HCT116 (cell line): Measurements from ENCODE around the gene RASL12. TPM values are rescaled to one million over a fixed set of nuclear protein-coding genes. Genes with fewer than 3 reads are reported as not detected.

Experiments
- ATAC-seq: fragments of 200-7000 bp; cut with Tn5 transposase; 2 replicates; pipeline ENCODE4 v1.9.1; 2020; ENCODE audit warnings: mild to moderate bottlenecking, moderate library complexity
- BruUV-seq: library from RNA; stranded (reverse); fragments of 400-500 nt; replicated peaks from 2 replicates; lab custom pipeline; 2021; lab: Mats Ljungman, UMichigan
- CTCF ChIA-PET: fragments of 300-600 bp; sonication (Branson Sonifier 250); formaldehyde crosslinking; loops from one replicate; lab custom pipeline; 2021; ENCODE audit warnings: antibody characterized with exemption; lab: Charles Lee
- POLR2A ChIA-PET: fragments of 300-600, 350-600 bp; sonication (Branson Sonifier 250); formaldehyde crosslinking; loops from one replicate; lab custom pipeline; 2021; ENCODE audit warnings: antibody characterized with exemption; lab: Charles Lee
- RAD21 ChIA-PET, 2 experiments: fragments of 300-600 bp; sonication (Branson Sonifier 250); formaldehyde crosslinking; loops; one replicate each; lab custom pipeline; 2023; ENCODE audit warnings: low total read pairs in 2 of 2; ENCODE audit not compliant: uncharacterized antibody in 2 of 2, unreplicated experiment in 2 of 2, low non-redundant PET in 1 of 2; lab: Charles Lee
- DNase-seq: peaks from one replicate; pipeline ENCODE4 v3.0.0-alpha.2; 2010; ENCODE audit warnings: low read depth, low spot score
- H2AFZ ChIP-seq: fragments of 200-600 bp; shearing (Covaris generic), sonication (generic); 2 replicates; pipeline ENCODE4 v1.6.1; 2017; ENCODE audit warnings: low read depth, mixed run types, mixed read lengths, antibody characterized with exemption, low read length; ENCODE audit not compliant: poor library complexity, severe bottlenecking
- H3K27ac ChIP-seq: 2 replicates; pipeline ENCODE4 v1.5.1; 2012; ENCODE audit warnings: low read depth, low read length
- H3K27me3 ChIP-seq: fragments of 200-600 bp; sonication (generic); 2 replicates; pipeline ENCODE4 v1.6.1; 2016; ENCODE audit warnings: mixed run types, low read length, mixed read lengths; ENCODE audit not compliant: insufficient read depth
- H3K36me3 ChIP-seq, 2 experiments: fragments of 200-500 bp in 1 of 2; fragments of 200-600 bp in 1 of 2; sonication (Bioruptor generic) in 1 of 2; sonication (generic) in 1 of 2; 2 replicates each; pipeline versions ENCODE4 v1.5.1 to v1.6.1; 2014 to 2016; ENCODE audit warnings: low read length in 2 of 2, inconsistent platforms in 1 of 2, mixed read lengths in 1 of 2, mixed run types in 1 of 2; ENCODE audit not compliant: insufficient read depth in 2 of 2, control insufficient read depth in 1 of 2
- H3K4me1 ChIP-seq, 2 experiments: fragments of 200-600 bp in 1 of 2; sonication (generic) in 1 of 2; 2 replicates each; pipeline versions ENCODE4 v1.5.1 to v1.6.1; 2012 to 2017; ENCODE audit warnings: low read length in 2 of 2, inconsistent platforms in 1 of 2, mild to moderate bottlenecking in 1 of 2, mixed read lengths in 1 of 2, mixed run types in 1 of 2, moderate library complexity in 1 of 2; ENCODE audit not compliant: insufficient read depth in 2 of 2, control insufficient read depth in 1 of 2
- H3K4me2 ChIP-seq: fragments of 200-600 bp; sonication (generic); 2 replicates; pipeline ENCODE4 v1.6.1; 2017; ENCODE audit warnings: mixed run types, low read length, mixed read lengths
- H3K4me3 ChIP-seq, 2 experiments: fragments of 200-600 bp in 1 of 2; sonication (generic) in 1 of 2; replicated peaks in 1 of 2; 2 replicates each; pipeline ENCODE4 v1.5.1; 2011 to 2016; ENCODE audit warnings: low read length in 2 of 2, control low read depth in 1 of 2, low read depth in 1 of 2, mild to moderate bottlenecking in 1 of 2, mixed read lengths in 1 of 2, mixed run types in 1 of 2
- H3K79me2 ChIP-seq: fragments of 200-600 bp; sonication (generic); 2 replicates; pipeline ENCODE4 v1.6.1; 2017; ENCODE audit warnings: mild to moderate bottlenecking, mixed run types, low read length, moderate library complexity, mixed read lengths; ENCODE audit not compliant: insufficient read depth
- H3K9ac ChIP-seq: fragments of 200-600 bp; sonication (generic); 2 replicates; pipeline ENCODE4 v1.6.1; 2016; ENCODE audit warnings: low read length, mixed read lengths
- H3K9me2 ChIP-seq: fragments of 200-600 bp; sonication (generic), shearing (Covaris generic); 2 replicates; pipeline ENCODE4 v1.6.1; 2017; ENCODE audit warnings: mixed run types, mild to moderate bottlenecking, moderate library complexity; ENCODE audit not compliant: insufficient read depth
- H3K9me3 ChIP-seq, 2 experiments: fragments of 200-500 bp in 1 of 2; fragments of 200-600 bp in 1 of 2; sonication (Bioruptor generic) in 1 of 2; sonication (generic) in 1 of 2; 2 replicates each; pipeline ENCODE4 v1.6.1; 2014 to 2017; ENCODE audit warnings: low read length in 2 of 2, mixed read lengths in 2 of 2, inconsistent platforms in 1 of 2, low read depth in 1 of 2, mild to moderate bottlenecking in 1 of 2, mixed run types in 1 of 2, moderate library complexity in 1 of 2; ENCODE audit not compliant: control insufficient read depth in 1 of 2, insufficient read depth in 1 of 2
- H4K20me1 ChIP-seq: fragments of 200-600 bp; sonication (generic), shearing (Covaris generic); 2 replicates; pipeline ENCODE4 v1.6.1; 2017; ENCODE audit warnings: mixed run types, mild to moderate bottlenecking, moderate library complexity; ENCODE audit not compliant: insufficient read depth
- CBX3 ChIP-seq: IDR thresholded peaks from 2 replicates; pipeline ENCODE4 v1.6.1; 2012; ENCODE audit warnings: low read depth
- CEBPB ChIP-seq: IDR thresholded peaks from 2 replicates; pipeline ENCODE4 v1.6.1; 2012; ENCODE audit warnings: low read depth
- EGR1 ChIP-seq: IDR thresholded peaks from 2 replicates; pipeline ENCODE4 v1.6.1; 2012; ENCODE audit warnings: low read depth
- ELF1 ChIP-seq: IDR thresholded peaks from 2 replicates; pipeline ENCODE4 v1.6.1; 2012; ENCODE audit warnings: low read depth, borderline replicate concordance
- EZH2 ChIP-seq: fragments of 200-600 bp; sonication (generic); IDR thresholded peaks from 2 replicates; pipeline ENCODE4 v1.6.1; 2017; ENCODE audit warnings: antibody characterized with exemption, mixed run types
- EZH2phosphoT487 ChIP-seq: fragments of 200-600 bp; IDR thresholded peaks from 2 replicates; pipeline ENCODE4 v1.6.1; 2018; ENCODE audit warnings: antibody characterized with exemption, borderline replicate concordance
- FOSL1 ChIP-seq: IDR thresholded peaks from 2 replicates; pipeline ENCODE4 v1.6.1; 2012; ENCODE audit warnings: low read depth
- POLR2A ChIP-seq: IDR thresholded peaks from 2 replicates; pipeline ENCODE4 v1.7.0; 2011; ENCODE audit warnings: borderline replicate concordance; ENCODE audit not compliant: insufficient read depth, insufficient read length; ENCODE audit errors: extremely low read depth
- POLR2AphosphoS5 ChIP-seq: IDR thresholded peaks from 2 replicates; pipeline ENCODE4 v1.6.1; 2011; ENCODE audit warnings: mild to moderate bottlenecking, low read depth, low read length, moderate library complexity
- SP1 ChIP-seq: IDR thresholded peaks from 2 replicates; pipeline ENCODE4 v1.6.1; 2012; ENCODE audit warnings: low read depth
- SRF ChIP-seq: IDR thresholded peaks from 2 replicates; pipeline ENCODE4 v1.6.1; 2012; ENCODE audit warnings: low read depth
- TCF7L2 ChIP-seq: IDR thresholded peaks from 2 replicates; pipeline ENCODE4 v1.7.0; 2011; ENCODE audit warnings: borderline replicate concordance, inconsistent platforms; ENCODE audit not compliant: insufficient read depth, insufficient read length; ENCODE audit errors: extremely low read depth
- YY1 ChIP-seq: IDR thresholded peaks from 2 replicates; pipeline ENCODE4 v1.6.1; 2011; ENCODE audit warnings: low read length, low read depth, moderate library complexity, mild to moderate bottlenecking; ENCODE audit not compliant: insufficient replicate concordance; ENCODE audit errors: extremely low read depth
- ZFX ChIP-seq: fragments of 450-650 bp; IDR thresholded peaks from 2 replicates; pipeline ENCODE4 v1.6.1; 2017
- intact Hi-C: fragments of 100-400 bp; cut with micrococcal nuclease; formaldehyde crosslinking; loops from 2 replicates; pipeline ENCODE4 v1.10.0; 2022
- total RNA-seq: library from RNA; stranded (reverse); gene quantifications from one replicate; pipeline ENCODE4 v1.2.1, GENCODE V29; 2021; ENCODE audit not compliant: unreplicated experiment
- TF ChIP-seq, protein P1 (sequence below): IDR thresholded peaks from 2 replicates; pipeline ENCODE4 v1.6.1; 2012
- TF ChIP-seq, protein P2 (sequence below): IDR thresholded peaks from 2 replicates; pipeline ENCODE4 v1.6.1; 2012; ENCODE audit warnings: low read depth

Gene RASL12
- total RNA-seq, 1 experiment from 2014 or later, result 0.25 TPM

DNA sequence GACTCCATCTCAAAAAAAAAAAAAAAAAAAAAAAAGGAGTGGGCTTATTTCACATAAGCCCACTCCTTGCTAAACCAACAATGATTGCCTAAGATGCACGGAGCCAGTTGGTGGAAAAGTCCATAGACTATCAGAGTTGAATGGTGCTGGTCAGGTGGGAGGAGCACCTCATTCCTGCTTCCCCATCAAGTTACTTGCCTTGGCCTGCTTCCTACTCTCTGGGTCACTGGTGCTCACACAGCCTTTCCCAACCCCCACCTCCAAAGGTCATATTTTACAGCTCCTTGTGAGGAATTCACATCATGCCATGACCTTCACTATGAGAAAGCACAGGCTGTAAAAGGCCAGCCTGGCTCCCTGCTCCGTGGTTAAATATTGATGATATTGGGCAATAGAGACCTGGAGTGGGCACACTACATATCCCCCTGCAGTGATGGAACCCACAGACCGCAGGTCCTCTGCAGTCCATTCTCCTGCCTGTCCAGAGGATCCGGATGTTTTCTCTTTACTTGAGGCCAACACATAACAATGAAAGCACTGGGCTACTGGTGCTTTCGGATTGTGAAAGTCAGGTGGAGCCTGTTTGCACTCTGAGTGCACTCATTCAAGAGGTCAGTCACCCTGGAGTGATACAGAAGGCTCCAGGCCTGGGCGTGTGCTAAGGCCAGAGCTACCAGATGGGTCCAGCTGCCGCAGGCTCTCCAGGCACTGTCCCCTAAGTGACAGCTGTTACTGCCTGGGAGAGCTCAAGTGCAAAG is 22.9 kb downstream of the RASL12 start, which contains the start of gene SLC51B:
Gene SLC51B (plus strand): TSS at position 664 of the 758 bp plus-strand sequence. CDS start 4,618 bp downstream, outside the sequence.
- TF ChIP-seq CBX3 (no peak), ZFX (no peak), FOSL1 (no peak), POLR2A (no peak), EZH2 (no peak), TCF7L2 (no peak), ELF1 (no peak), EZH2phosphoT487 (no peak), YY1 (no peak), POLR2AphosphoS5 (no peak), EGR1 (no peak), SP1 (no peak; the same call in 1 of the 2 replicates), SRF (no peak), CEBPB (no peak)
- TF ChIP-seq, protein P1, sequence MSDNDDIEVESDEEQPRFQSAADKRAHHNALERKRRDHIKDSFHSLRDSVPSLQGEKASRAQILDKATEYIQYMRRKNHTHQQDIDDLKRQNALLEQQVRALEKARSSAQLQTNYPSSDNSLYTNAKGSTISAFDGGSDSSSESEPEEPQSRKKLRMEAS, result no peak
- TF ChIP-seq, protein P2, sequence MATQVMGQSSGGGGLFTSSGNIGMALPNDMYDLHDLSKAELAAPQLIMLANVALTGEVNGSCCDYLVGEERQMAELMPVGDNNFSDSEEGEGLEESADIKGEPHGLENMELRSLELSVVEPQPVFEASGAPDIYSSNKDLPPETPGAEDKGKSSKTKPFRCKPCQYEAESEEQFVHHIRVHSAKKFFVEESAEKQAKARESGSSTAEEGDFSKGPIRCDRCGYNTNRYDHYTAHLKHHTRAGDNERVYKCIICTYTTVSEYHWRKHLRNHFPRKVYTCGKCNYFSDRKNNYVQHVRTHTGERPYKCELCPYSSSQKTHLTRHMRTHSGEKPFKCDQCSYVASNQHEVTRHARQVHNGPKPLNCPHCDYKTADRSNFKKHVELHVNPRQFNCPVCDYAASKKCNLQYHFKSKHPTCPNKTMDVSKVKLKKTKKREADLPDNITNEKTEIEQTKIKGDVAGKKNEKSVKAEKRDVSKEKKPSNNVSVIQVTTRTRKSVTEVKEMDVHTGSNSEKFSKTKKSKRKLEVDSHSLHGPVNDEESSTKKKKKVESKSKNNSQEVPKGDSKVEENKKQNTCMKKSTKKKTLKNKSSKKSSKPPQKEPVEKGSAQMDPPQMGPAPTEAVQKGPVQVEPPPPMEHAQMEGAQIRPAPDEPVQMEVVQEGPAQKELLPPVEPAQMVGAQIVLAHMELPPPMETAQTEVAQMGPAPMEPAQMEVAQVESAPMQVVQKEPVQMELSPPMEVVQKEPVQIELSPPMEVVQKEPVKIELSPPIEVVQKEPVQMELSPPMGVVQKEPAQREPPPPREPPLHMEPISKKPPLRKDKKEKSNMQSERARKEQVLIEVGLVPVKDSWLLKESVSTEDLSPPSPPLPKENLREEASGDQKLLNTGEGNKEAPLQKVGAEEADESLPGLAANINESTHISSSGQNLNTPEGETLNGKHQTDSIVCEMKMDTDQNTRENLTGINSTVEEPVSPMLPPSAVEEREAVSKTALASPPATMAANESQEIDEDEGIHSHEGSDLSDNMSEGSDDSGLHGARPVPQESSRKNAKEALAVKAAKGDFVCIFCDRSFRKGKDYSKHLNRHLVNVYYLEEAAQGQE, result no peak
- intact Hi-C loops, result no loop called here
- Histone ChIP-seq H3K4me1 (peaks cover 21 to 38% of the 10 kb centered on the region in 2 experiments), H3K9me2 (no peaks in the 10 kb centered on the region), H3K9me3 (no peaks in the 10 kb centered on the region), H3K79me2 (no peaks in the 10 kb centered on the region), H3K4me3 (no peak within 1 kb of the TSS; a peak in 1 of 4 replicates), H3K27me3 (no peaks in the 10 kb centered on the region), H3K36me3 (no peaks in the 10 kb centered on the region), H2AFZ (peak within 1 kb of the TSS; percentile 30), H3K27ac (no peak within 1 kb of the TSS), H3K9ac (no peak within 1 kb of the TSS), H4K20me1 (no peaks in the 10 kb centered on the region), H3K4me2 (peak within 1 kb of the TSS; percentile 58)
- RAD21 ChIA-PET, result no interaction called here
- CTCF ChIA-PET, result interaction anchor here (0.9 kb wide), 1 partner anchor 11 kb away, joined by 3 read pairs; no protein-coding TSS in a partner anchor
- ATAC-seq, result no peak
- POLR2A ChIA-PET, result interaction anchor here (1.7 kb wide), 1 partner anchor 260 kb away, joined by 10 read pairs; the partner anchor contains the start of gene RNU5B-1
- no TSS peak for BruUV-seq
- no peak for DNase-seq
